ENCODE results near the gene AFG3L2. TPM values are rescaled to one million over a fixed set of nuclear protein-coding genes. Genes with fewer than 3 reads are reported as not detected.

Gene AFG3L2
- total and polyA plus RNA-seq, 9 of the 15 experiments (the other 6 are each of a cell fraction or from before 2014, with no cell fraction given) = 24.1 to 109 (median 84.0) TPM

DNA sequence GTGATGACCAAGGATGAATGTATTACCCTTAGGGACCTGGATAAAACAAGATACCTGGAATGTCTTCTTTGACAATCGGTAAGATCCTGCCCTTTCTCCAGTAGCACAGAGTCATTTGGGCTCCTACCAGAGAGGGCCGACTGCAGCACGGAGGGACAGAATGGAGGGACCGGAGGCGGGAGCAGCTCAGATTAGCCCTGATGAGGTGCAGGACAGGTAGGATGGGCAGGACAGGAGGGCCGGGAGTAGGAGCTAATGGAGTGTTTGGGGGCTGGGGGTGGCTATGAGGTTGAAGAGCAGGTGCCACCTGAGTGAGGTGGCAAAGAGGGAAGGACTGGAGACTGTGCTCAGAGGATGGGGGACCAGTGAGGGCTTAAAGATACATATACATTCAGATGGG is 20.8 kb upstream of the AFG3L2 start:
- no peak overlapping the region for H3K27ac ChIP-seq (ENCODE audit: extremely low read depth, low read depth, low read length)
- no peak for ATAC-seq
- H4K20me1 ChIP-seq (replicated peaks; ENCODE audit: control insufficient read depth, insufficient read depth, low read length) = no peaks in the 10 kb centered on the region
- H3K79me2 ChIP-seq (ENCODE audit: control insufficient read depth, insufficient read depth, low read length) = no peaks in the 10 kb centered on the region
- H3K9me1 ChIP-seq (ENCODE audit: control insufficient read depth, insufficient read depth, low read length) = no peaks in the 10 kb centered on the region
- CTCF ChIA-PET (ENCODE audit: low intra/inter-chr PET ratio) = no interaction called here
- H3K4me2 ChIP-seq (ENCODE audit: insufficient read depth, low read length) = no peak overlapping the region
- H3K27me3 ChIP-seq (ENCODE audit: control insufficient read depth in 2 of 2, insufficient read depth in 2 of 2, low read length in 2 of 2) = no peaks in the 10 kb centered on the region
- H3K9ac ChIP-seq (ENCODE audit: insufficient read depth in 1 of 2, low read depth in 2 of 2, low read length in 2 of 2) = no peak overlapping the region
- POLR2A ChIA-PET = interaction anchor here (0.6 kb wide), 1 partner anchor 487 kb away, joined by 5 read pairs; no protein-coding TSS in a partner anchor
- H3K9me3 ChIP-seq (replicated peaks; ENCODE audit: control insufficient read depth, insufficient read depth, low read depth, low read length) = no peaks in the 10 kb centered on the region
- intact Hi-C loops (cut with micrococcal nuclease) = loop anchor here (5.0 kb wide), 1 partner anchor 135 kb away; no protein-coding TSS in a partner anchor
- in situ Hi-C loops (cut with MboI) = loop anchor here (5.0 kb wide), 1 partner anchor 545 kb away; no protein-coding TSS in a partner anchor
- H3K36me3 ChIP-seq (ENCODE audit: control insufficient read depth, insufficient read depth, low read length) = no peaks in the 10 kb centered on the region
- BruUV-seq (replicated peaks) = no TSS peak
- FAIRE-seq = peak; percentile 44
- 65% methylated on average over 5 of the region's 6 CpGs for WGBS (ENCODE audit: insufficient coverage, low coverage, missing lambda C conversion rate)
- peak in 1 of 4 experiments; percentile 4 for DNase-seq (ENCODE audit: extremely low read depth in 1 of 4, low spot score in 3 of 4)
- no peak overlapping the region for H2AFZ ChIP-seq (ENCODE audit: low read depth, low read length)
- H3K4me3 ChIP-seq = no peak overlapping the region
- H3K4me1 ChIP-seq (replicated peaks in 1 of 2; ENCODE audit: control insufficient read depth in 2 of 2, insufficient read depth in 2 of 2, low read length in 2 of 2) = peaks cover 6 to 12% of the 10 kb centered on the region in 2 experiments; a peak in 3 of 5 replicates
- TF ChIP-seq ZNF318 (IDR thresholded peaks at IDR 0.05; ENCODE audit: borderline replicate concordance in 1 of 2, low read depth in 1 of 2) (no peak), SMAD1 (IDR thresholded peaks at IDR 0.05; ENCODE audit: low read depth, low read length, partially characterized antibody) (no peak), GMEB1 (CRISPR knock-in tag; IDR thresholded peaks at IDR 0.05) (no peak), ZNF408 (CRISPR knock-in tag; IDR thresholded peaks at IDR 0.05; ENCODE audit: low read depth) (no peak), PCBP2 (IDR thresholded peaks at IDR 0.05; ENCODE audit: low read depth, low read length, poor library complexity, severe bottlenecking) (no peak), POU5F1 (IDR thresholded peaks at IDR 0.05; ENCODE audit: borderline replicate concordance, low read depth, low read length, partially characterized antibody) (no peak), JUN (IDR thresholded peaks at IDR 0.05; ENCODE audit: borderline replicate concordance, low read depth, low read length) (no peak), JUN (CRISPR knock-in tag; IDR thresholded peaks at IDR 0.05; ENCODE audit: borderline replicate concordance) (no peak), MTA3 (IDR thresholded peaks at IDR 0.05; ENCODE audit: borderline replicate concordance) (no peak), BHLHE40 (IDR thresholded peaks at IDR 0.05; ENCODE audit: low read length) (no peak)
- TF ChIP-seq, protein P1, sequence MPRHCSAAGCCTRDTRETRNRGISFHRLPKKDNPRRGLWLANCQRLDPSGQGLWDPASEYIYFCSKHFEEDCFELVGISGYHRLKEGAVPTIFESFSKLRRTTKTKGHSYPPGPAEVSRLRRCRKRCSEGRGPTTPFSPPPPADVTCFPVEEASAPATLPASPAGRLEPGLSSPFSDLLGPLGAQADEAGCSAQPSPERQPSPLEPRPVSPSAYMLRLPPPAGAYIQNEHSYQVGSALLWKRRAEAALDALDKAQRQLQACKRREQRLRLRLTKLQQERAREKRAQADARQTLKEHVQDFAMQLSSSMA (CRISPR knock-in tag; IDR thresholded peaks at IDR 0.05) = no peak
